ENCODE measurements around the gene HIVEP3. TPM values are rescaled to one million over a fixed set of nuclear protein-coding genes. Genes with fewer than 3 reads are reported as not detected.

HIVEP3 gene
- polyA plus RNA-seq, 1 of the 3 experiments (the other 2 are of a cell fraction) = 6.4 TPM

DNA sequence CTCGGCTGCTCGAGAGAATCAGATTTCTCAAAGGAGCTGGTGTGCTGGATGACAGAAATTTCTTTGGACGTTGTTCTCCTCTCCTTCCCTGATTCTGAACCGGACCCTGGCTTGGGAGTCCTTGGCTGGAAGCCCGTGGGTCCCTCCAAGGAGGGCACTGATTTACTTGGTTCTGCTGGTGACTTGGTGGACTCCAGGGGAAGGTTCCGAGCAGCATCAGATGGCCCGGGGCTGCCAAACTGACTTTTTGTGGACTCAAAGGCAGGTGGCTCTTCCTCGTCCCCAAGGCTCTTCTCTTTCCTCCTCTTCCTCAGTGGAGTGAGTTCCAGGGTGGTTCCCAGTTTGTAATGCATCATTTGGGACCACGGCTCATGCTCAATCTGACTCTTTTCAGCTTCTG, 336.4 kb downstream of the HIVEP3 start:
- H3K27me3 ChIP-seq (ENCODE audit: insufficient read depth) = no peaks in the 10 kb centered on the region
- TF ChIP-seq CHD2 (IDR thresholded peaks at IDR 0.05; ENCODE audit: low read length, partially characterized antibody) (no peak), RCOR1 (IDR thresholded peaks at IDR 0.05; ENCODE audit: low read length) (no peak), JUND (IDR thresholded peaks at IDR 0.05) (no peak), FOXJ3 (CRISPR knock-in tag; IDR thresholded peaks at IDR 0.05) (no peak), NFIC (IDR thresholded peaks at IDR 0.05; ENCODE audit: borderline replicate concordance) (no peak), TAF1 (IDR thresholded peaks at IDR 0.05; ENCODE audit: borderline replicate concordance, low read depth, low read length) (no peak), MEF2A (IDR thresholded peaks at IDR 0.05; ENCODE audit: borderline replicate concordance, low read depth) (no peak), SIN3A (IDR thresholded peaks at IDR 0.05; ENCODE audit: borderline replicate concordance, low read depth, low read length) (no peak), GATA2 (CRISPR knock-in tag; IDR thresholded peaks at IDR 0.05) (no peak), NRF1 (IDR thresholded peaks at IDR 0.05; ENCODE audit: low read depth, low read length) (no peak)
- TF ChIP-seq, protein P1, sequence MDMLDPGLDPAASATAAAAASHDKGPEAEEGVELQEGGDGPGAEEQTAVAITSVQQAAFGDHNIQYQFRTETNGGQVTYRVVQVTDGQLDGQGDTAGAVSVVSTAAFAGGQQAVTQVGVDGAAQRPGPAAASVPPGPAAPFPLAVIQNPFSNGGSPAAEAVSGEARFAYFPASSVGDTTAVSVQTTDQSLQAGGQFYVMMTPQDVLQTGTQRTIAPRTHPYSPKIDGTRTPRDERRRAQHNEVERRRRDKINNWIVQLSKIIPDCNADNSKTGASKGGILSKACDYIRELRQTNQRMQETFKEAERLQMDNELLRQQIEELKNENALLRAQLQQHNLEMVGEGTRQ (IDR thresholded peaks at IDR 0.05; ENCODE audit: borderline replicate concordance, low read depth, low read length) = no peak
- TF ChIP-seq, protein P2, sequence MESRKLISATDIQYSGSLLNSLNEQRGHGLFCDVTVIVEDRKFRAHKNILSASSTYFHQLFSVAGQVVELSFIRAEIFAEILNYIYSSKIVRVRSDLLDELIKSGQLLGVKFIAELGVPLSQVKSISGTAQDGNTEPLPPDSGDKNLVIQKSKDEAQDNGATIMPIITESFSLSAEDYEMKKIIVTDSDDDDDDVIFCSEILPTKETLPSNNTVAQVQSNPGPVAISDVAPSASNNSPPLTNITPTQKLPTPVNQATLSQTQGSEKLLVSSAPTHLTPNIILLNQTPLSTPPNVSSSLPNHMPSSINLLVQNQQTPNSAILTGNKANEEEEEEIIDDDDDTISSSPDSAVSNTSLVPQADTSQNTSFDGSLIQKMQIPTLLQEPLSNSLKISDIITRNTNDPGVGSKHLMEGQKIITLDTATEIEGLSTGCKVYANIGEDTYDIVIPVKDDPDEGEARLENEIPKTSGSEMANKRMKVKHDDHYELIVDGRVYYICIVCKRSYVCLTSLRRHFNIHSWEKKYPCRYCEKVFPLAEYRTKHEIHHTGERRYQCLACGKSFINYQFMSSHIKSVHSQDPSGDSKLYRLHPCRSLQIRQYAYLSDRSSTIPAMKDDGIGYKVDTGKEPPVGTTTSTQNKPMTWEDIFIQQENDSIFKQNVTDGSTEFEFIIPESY (IDR thresholded peaks at IDR 0.05; ENCODE audit: borderline replicate concordance, low read depth) = no peak
- no peaks in the 10 kb centered on the region for H3K9me3 ChIP-seq
- H3K9ac ChIP-seq = no peak overlapping the region
- H3K36me3 ChIP-seq (replicated peaks in 1 of 2; ENCODE audit: control insufficient read depth in 1 of 2, insufficient read depth in 2 of 2, low read length in 1 of 2) = no peaks in the 10 kb centered on the region
- H3K4me1 ChIP-seq (ENCODE audit: control insufficient read depth in 1 of 2, insufficient read depth in 2 of 2, low read depth in 1 of 2, low read length in 1 of 2) = no peaks in the 10 kb centered on the region
- ChIA-PET POLR2A (no interaction called here), CTCF (interaction anchor here (1.4 to 4.5 kb wide), 2 partner anchors 9 to 591 kb away, joined by 3 to 26 read pairs; no protein-coding TSS in a partner anchor)
- no peak for DNase-seq
- no peak overlapping the region for H2AFZ ChIP-seq (ENCODE audit: low read depth)
- H3K79me2 ChIP-seq (ENCODE audit: insufficient read depth) = no peaks in the 10 kb centered on the region
- no peak overlapping the region for H3K4me2 ChIP-seq
- no peaks in the 10 kb centered on the region for H4K20me1 ChIP-seq (ENCODE audit: insufficient read depth)
- 83% methylated on average over 8 of the region's 9 CpGs for WGBS (ENCODE audit: low lambda C conversion rate)
- no peak overlapping the region for H3K27ac ChIP-seq (ENCODE audit: low read depth in 2 of 2, low read length in 1 of 2)
- no peak overlapping the region for H3K4me3 ChIP-seq (ENCODE audit: low read depth in 2 of 2, low read length in 1 of 2)
- no peaks in the 10 kb centered on the region for H3F3A ChIP-seq (replicated peaks; ENCODE audit: insufficient read depth)
- no peaks in the 10 kb centered on the region for H3K9me2 ChIP-seq

DNA sequence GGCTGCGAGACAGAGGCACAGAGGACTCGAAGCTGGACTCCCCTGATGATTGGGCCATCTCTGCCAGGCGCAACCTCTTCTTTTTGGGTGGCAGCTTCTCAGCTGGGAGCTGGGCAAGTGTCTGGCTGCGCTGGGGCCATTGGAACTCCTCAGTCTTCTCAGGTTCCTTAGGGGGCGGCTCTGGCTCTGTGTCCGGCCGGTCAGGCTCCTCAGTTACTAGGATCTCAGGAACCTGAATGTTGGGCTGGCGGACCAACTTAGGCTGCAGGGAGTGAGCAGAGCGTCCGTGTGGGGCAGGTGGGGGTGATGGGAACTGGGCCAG, 336.8 kb downstream of the HIVEP3 start:
- WGBS (ENCODE audit: low lambda C conversion rate) = 89% methylated on average over 6 of the region's 10 CpGs
- POLR2A ChIA-PET = no interaction called here
- H3K9me2 ChIP-seq = no peaks in the 10 kb centered on the region

More for the DNA sequence above, 336.8 kb downstream of the HIVEP3 start:
- Histone ChIP-seq H3K27ac (ENCODE audit: low read depth in 2 of 2, low read length in 1 of 2) (no peak overlapping the region), H3K79me2 (ENCODE audit: insufficient read depth) (no peaks in the 10 kb centered on the region), H3K36me3 (replicated peaks in 1 of 2; ENCODE audit: control insufficient read depth in 1 of 2, insufficient read depth in 2 of 2, low read length in 1 of 2) (no peaks in the 10 kb centered on the region), H3F3A (replicated peaks; ENCODE audit: insufficient read depth) (no peaks in the 10 kb centered on the region), H3K4me3 (ENCODE audit: low read depth in 2 of 2, low read length in 1 of 2) (no peak overlapping the region), H2AFZ (ENCODE audit: low read depth) (no peak overlapping the region), H3K27me3 (ENCODE audit: insufficient read depth) (no peaks in the 10 kb centered on the region), H3K9ac (no peak overlapping the region), H3K9me3 (no peaks in the 10 kb centered on the region), H3K4me1 (ENCODE audit: control insufficient read depth in 1 of 2, insufficient read depth in 2 of 2, low read depth in 1 of 2, low read length in 1 of 2) (no peaks in the 10 kb centered on the region), H3K4me2 (no peak overlapping the region), H4K20me1 (ENCODE audit: insufficient read depth) (no peaks in the 10 kb centered on the region)
- CTCF ChIA-PET = interaction anchor here (1.4 to 4.5 kb wide), 2 partner anchors 8 to 591 kb away, joined by 3 to 26 read pairs; no protein-coding TSS in a partner anchor
- DNase-seq = no peak
- TF ChIP-seq EP300 (IDR thresholded peaks at IDR 0.05; ENCODE audit: borderline replicate concordance in 1 of 2, low read depth in 1 of 2, low read length in 1 of 2) (no peak), GABPA (IDR thresholded peaks at IDR 0.05; ENCODE audit: low read depth) (no peak), MEF2A (IDR thresholded peaks at IDR 0.05; ENCODE audit: borderline replicate concordance, low read depth) (no peak), NRF1 (IDR thresholded peaks at IDR 0.05; ENCODE audit: low read depth, low read length) (no peak), ELF1 (IDR thresholded peaks at IDR 0.05) (no peak), SIN3A (IDR thresholded peaks at IDR 0.05; ENCODE audit: borderline replicate concordance, low read depth, low read length) (no peak), JUND (IDR thresholded peaks at IDR 0.05) (no peak), FOSL2 (IDR thresholded peaks at IDR 0.05; ENCODE audit: borderline replicate concordance, low read depth) (no peak), YY1 (IDR thresholded peaks at IDR 0.05; ENCODE audit: low read depth) (no peak), RAD21 (IDR thresholded peaks at IDR 0.05; ENCODE audit: low read length) (no peak), POLR2AphosphoS5 (IDR thresholded peaks at IDR 0.05; ENCODE audit: low read depth, low read length) (no peak)
- TF ChIP-seq, protein P3, sequence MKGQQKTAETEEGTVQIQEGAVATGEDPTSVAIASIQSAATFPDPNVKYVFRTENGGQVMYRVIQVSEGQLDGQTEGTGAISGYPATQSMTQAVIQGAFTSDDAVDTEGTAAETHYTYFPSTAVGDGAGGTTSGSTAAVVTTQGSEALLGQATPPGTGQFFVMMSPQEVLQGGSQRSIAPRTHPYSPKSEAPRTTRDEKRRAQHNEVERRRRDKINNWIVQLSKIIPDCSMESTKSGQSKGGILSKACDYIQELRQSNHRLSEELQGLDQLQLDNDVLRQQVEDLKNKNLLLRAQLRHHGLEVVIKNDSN (IDR thresholded peaks at IDR 0.05; ENCODE audit: borderline replicate concordance, low read depth) = no peak
- TF ChIP-seq, protein P4, sequence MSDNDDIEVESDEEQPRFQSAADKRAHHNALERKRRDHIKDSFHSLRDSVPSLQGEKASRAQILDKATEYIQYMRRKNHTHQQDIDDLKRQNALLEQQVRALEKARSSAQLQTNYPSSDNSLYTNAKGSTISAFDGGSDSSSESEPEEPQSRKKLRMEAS (IDR thresholded peaks at IDR 0.05; ENCODE audit: low read depth) = no peak
- TF ChIP-seq, protein P5, sequence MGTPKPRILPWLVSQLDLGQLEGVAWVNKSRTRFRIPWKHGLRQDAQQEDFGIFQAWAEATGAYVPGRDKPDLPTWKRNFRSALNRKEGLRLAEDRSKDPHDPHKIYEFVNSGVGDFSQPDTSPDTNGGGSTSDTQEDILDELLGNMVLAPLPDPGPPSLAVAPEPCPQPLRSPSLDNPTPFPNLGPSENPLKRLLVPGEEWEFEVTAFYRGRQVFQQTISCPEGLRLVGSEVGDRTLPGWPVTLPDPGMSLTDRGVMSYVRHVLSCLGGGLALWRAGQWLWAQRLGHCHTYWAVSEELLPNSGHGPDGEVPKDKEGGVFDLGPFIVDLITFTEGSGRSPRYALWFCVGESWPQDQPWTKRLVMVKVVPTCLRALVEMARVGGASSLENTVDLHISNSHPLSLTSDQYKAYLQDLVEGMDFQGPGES (IDR thresholded peaks at IDR 0.05; ENCODE audit: low read depth, low read length) = no peak
- TF ChIP-seq, protein P1 (IDR thresholded peaks at IDR 0.05; ENCODE audit: borderline replicate concordance, low read depth, low read length) = no peak
